Hepatic stellate cell (primary cell): Measurements from ENCODE around the gene PRKACG.
"Not testable (repeated sequence)": the region's sequence is repeated elsewhere in the genome, so short reads cannot be mapped to it uniquely, and the experiment has no call there.

Source experiments
- DNase-seq: peaks from one replicate; pipeline ENCODE4 v3.0.0; 2011; ENCODE audit warnings: low spot score

Gene PRKACG

GRCh38 chr9:69027355-69028097, 13.6 kb upstream of the PRKACG start:
- DNase-seq, result peak; percentile 53

GRCh38 chr9:69023650-69024049, 9.7 kb upstream of the PRKACG start:
- no peak for DNase-seq

DNA sequence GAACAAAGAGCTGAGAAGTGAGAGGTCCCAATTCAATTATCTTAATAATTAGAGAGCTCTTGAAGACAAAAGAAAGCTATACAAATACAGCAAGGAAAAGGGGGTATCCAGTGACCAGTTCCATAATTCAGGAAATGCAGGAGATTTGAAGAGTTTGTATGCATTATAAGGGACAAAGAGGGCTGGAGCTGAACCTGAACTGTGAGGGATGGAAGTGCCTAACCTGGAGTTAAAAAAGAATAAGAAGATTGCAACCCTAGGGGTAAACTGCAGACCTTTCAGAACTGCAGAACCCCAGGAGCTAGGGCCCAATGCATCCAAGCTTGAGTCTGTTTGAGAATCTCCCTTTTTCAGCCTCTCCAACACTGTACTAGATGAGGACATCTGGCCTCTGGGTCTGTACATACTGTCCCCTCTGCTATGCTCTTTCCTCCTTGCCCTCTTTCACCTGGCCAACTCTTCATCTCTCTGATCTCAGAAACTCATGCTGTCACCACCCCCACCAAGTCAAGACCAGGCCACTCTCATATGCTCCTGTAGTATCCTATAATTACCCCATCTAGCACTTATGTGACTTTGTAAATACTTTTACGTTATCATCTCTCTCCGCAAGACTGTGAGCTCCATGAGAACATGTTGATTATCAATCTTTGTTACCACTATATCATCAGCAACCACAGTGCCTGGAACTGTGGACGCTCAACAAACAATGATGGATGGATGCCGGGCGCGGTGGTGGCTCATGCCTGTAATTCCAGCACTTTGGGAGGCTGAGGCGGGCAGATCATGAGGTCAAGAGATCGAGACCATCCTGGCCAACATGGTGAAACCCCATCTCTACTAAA, 6.6 kb upstream of the PRKACG start:
- DNase-seq, result no peak

DNA sequence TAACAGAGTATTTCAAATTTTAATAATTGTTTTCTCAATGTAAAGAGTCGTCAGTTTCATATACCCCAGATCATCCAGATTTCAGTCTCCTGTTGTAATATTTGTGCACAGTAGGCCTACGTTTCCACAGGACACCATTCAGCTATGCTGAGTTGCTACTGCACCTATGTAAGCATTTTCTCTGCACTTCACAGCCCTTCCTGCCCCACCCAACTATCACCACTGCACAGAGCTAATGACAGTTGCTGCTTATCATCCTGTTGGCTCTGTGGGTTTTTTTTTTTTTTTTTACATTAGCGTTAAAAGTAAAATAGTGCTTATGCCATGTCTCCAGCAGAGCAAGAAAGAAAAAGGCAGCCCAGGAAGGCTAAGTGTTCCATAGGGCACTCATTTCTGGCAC, 5.9 kb upstream of the PRKACG start:
- DNase-seq, result no peak

DNA sequence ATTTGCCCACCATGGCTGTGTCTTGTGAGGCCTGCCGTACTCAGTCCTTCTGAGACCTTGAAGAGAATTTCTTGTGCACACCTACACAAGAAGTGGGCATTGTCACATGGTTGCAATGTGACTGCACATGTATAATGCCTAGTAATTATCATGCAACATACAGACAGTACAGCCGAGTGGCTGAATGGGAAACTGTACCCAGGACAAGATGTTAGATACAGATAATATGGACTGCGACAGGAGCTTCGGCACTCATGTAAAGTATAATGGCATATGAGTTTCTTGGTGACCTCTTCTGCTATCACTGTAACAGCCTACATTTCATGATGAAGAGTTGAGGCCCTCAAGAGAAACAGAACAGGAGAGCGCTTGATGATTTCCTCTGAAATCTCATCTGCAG, 4.8 kb upstream of the PRKACG start:
- no peak for DNase-seq

DNA sequence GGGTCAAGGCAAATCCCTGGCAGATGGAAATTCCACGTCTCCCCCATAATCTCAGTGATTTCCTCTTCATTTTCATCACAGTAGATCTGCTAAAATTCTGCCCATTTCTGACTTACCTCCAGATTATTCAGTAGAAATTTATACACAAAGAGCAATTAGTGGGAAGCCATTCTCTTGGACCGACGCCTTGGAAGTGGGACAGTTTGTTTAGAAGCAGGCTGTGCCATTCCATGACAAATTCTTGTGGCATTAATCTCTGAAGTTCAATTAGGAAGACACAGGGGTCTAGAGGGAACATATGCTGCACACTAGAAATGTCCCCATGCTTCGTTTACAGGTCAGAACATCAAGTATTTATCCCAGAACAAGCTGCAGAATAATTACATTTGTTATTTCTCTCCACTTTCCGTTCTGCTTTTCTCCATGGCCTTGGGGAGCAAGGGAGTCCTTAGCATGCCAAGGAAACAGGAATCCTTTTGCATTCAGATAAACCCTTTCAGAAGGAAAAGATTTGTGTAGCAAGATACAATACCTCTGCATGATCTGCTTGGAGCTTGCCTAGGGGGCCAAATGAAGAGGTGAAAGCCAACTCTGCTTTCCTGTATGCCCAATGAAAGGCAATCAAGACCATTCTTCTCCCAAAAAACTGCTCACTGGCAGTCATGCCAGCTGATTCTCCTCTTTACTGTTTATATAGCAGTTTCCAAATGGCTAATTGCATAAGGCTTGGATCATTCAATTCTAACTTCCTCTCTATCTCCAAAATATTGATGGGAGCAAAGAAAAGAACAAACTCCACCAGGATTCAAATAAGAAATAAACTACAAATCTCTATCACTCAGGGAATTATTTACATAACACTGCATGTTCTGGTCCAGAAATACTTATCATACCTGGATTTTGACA, 2.5 kb upstream of the PRKACG start:
- no peak for DNase-seq

- no peak for DNase-seq
These were observed 558 bp downstream of the PRKACG start for GRCh38 chr9:69013382-69013727.

- DNase-seq, result no peak
These were observed 1.1 kb downstream of the PRKACG start for GRCh38 chr9:69012696-69013381.

DNA sequence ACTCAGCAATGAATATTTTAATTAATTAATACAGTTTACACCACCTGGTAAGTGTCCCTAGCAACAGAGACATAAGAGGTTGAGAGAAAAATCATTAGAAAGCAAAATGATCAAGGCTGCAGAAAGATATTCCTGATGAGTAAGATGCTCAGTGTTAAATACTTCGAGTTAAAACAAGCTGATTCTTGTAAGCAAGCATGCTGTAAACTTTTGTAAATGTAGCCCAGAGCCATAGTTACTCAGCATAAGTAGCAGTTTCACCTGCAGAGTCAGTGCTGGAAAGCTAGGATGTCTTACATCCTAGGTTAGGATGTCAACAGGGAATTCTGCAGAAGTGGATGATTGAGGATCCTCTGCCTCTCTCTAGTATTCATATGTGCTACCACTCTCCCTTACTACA, 4.2 kb downstream of the PRKACG start:
- no peak for DNase-seq

- no peak for DNase-seq
These were observed 9.1 kb downstream of the PRKACG start for GRCh38 chr9:69004836-69005235.

DNA sequence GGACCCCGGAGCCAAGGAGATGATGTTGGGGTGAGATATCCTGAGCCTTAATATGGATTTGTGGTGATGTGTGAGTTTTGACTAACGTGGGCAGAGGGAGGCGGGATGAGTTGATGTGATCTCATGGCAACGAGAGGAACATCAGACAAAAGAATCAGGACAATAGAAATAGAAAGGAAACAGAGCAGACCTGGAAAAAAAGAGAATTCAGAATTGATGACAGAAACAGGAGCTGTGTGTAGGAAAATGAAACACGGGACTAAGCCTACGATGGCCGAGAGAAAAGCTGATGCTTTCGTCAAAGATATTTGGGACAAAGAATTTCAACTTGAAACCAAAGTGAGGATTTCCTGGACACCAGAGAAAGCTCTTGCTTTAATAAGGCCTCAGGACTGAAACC, 10.9 kb downstream of the PRKACG start:
- no peak for DNase-seq

- DNase-seq, result no peak
These were observed 12.0 kb downstream of the PRKACG start for GRCh38 chr9:69001921-69002320.

GRCh38 chr9:68999393-69000105, 14.4 kb downstream of the PRKACG start:
- DNase-seq, result peak; percentile 67

DNA sequence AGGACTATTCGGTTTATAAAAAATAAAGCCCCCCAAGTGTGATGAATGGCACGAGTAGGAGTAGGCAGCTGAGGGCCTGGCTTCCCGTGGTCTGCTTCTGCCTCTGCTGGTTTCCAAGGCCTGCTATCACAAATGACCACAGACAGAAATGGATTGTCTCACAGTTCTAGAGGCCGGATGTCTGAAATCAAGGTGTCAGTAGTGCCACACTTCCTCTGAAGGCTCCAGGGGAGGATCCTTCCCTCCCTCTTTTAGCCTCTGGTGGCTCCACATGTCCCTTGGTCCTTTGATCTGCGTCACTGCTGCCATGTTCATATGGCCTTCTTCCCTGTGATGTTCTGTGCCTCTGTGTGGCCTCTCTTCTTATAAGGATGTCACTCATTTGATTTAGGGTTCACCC, 15.1 kb downstream of the PRKACG start:
- DNase-seq, result no peak

- DNase-seq, result no peak
These were observed 15.5 kb downstream of the PRKACG start for GRCh38 chr9:68998385-68998784.

- no peak for DNase-seq
These were observed 16.2 kb downstream of the PRKACG start for GRCh38 chr9:68997666-68998065.

- DNase-seq, result no peak
These were observed 17.5 kb downstream of the PRKACG start for GRCh38 chr9:68996462-68996861.

- DNase-seq, result no peak
These were observed 18.1 kb downstream of the PRKACG start for GRCh38 chr9:68995776-68996175.

DNA sequence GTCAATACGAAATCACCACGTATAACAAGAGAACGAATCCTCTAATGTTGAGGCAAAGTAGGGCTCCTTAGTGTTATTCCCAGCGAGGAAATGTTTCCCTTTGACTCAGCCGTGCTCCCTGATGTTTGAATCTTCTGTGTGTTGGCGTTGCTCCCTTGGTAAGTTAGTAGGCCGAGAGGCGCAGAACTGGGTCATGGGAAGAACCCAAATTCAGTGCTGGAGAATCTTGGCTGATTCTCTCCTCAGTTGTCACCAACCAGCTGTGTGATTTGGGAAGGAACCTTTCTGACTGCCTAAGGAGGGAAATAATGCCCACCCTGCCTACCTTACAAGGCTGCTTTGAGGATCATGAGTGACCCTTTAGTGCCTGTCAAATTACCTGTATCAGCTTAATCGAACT, 22.5 kb downstream of the PRKACG start:
- DNase-seq, result no peak

DNA sequence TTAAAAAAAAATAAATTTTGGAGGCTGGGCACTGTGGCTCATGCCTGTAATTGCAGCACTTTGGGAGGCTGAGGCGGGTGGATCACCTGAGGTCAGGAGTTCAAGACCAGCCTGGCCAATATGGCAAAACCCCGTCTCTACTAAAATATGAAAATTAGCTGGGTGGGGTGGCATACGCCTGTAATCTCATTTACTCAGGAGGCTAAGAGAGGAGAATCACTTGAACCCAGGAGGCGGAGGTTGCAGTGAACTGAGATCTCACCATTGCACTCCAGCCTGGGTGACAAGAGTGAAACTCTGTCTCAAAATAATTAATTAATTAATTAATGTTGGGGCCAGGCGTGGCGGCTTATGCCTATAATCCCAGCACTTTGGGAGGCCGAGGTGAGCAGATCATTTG, 27.0 kb downstream of the PRKACG start:
- DNase-seq, result not testable (repeated sequence)
